Measurements from ENCODE around the gene RASSF3.

RASSF3 gene

DNA sequence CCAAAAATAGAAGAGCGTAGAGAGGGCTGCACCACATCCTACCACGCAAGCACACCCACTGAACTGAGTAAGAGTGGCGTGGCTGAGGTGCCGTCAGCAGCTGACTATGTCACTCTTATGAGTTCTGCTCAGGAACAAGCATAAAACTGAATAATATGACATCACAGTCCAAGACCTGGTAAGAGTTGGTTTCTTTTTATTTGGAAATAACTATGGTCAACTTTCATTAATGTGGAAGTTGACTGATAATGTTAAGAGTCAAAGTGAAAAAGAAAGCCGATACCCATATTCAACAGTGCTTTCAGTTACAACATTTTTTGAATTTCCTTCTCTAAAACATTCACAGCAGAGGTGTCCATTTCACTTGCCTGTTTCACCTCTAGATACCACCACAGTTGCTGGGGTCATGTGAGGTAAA is 104.3 kb downstream of the RASSF3 start:
- H3K4me3 ChIP-seq (ENCODE audit: low read depth, low read length), result no peak overlapping the region
- no peak for DNase-seq (ENCODE audit: low read depth, low spot score)
- no peak for TF ChIP-seq CTCF (IDR thresholded peaks at IDR 0.05; ENCODE audit: low read depth, low read length)
- in situ Hi-C loops (cut with HindIII; ENCODE audit: low sequenced_read_pairs), result no loop called here

GRCh38 chr12:64716371-64716770 is 106.1 kb downstream of the RASSF3 start:
- in situ Hi-C loops (cut with HindIII; ENCODE audit: low sequenced_read_pairs), result no loop called here
- DNase-seq (ENCODE audit: low read depth, low spot score), result no peak
- TF ChIP-seq CTCF (IDR thresholded peaks at IDR 0.05; ENCODE audit: low read depth, low read length), result no peak
- no peak overlapping the region for H3K4me3 ChIP-seq (ENCODE audit: low read depth, low read length)

GRCh38 chr12:64716839-64717455 is 106.7 kb downstream of the RASSF3 start:
- TF ChIP-seq CTCF (IDR thresholded peaks at IDR 0.05; ENCODE audit: low read depth, low read length), result no peak
- in situ Hi-C loops (cut with HindIII; ENCODE audit: low sequenced_read_pairs), result no loop called here
- H3K4me3 ChIP-seq (ENCODE audit: low read depth, low read length), result no peak overlapping the region
- DNase-seq (ENCODE audit: low read depth, low spot score), result peak; percentile 56

- DNase-seq (ENCODE audit: low read depth, low spot score), result no peak
- no peak overlapping the region for H3K4me3 ChIP-seq (ENCODE audit: low read depth, low read length)
- in situ Hi-C loops (cut with HindIII; ENCODE audit: low sequenced_read_pairs), result no loop called here
- no peak for TF ChIP-seq CTCF (IDR thresholded peaks at IDR 0.05; ENCODE audit: low read depth, low read length)
Observed at GRCh38 chr12:64718649-64719048, 108.4 kb downstream of the RASSF3 start.

- TF ChIP-seq CTCF (IDR thresholded peaks at IDR 0.05; ENCODE audit: low read depth, low read length), result no peak
- in situ Hi-C loops (cut with HindIII; ENCODE audit: low sequenced_read_pairs), result no loop called here
- H3K4me3 ChIP-seq (ENCODE audit: low read depth, low read length), result no peak overlapping the region
- no peak for DNase-seq (ENCODE audit: low read depth, low spot score)
Observed at GRCh38 chr12:64720884-64721283, 110.6 kb downstream of the RASSF3 start.

DNA sequence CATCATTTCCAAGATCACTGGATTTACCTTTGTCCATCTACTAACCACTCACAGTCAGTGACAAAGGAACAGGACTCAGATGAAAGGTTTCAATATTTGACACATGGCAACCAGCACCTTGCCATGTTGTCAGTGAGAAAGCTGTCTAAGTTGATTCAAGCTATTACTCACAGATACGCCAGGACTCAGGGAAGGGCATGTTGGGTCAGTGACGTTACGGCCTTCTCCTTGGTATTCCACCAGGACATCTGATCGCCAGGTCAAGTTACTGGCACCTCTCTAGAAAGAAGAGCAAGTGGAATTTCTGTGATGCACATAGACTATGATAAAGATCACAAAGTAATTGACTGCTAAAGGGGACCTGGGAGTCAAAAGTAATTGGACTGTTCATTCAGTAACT is 112.5 kb downstream of the RASSF3 start:
- no peak for DNase-seq (ENCODE audit: low read depth, low spot score)
- TF ChIP-seq CTCF (IDR thresholded peaks at IDR 0.05; ENCODE audit: low read depth, low read length), result no peak
- no peak overlapping the region for H3K4me3 ChIP-seq (ENCODE audit: low read depth, low read length)
- in situ Hi-C loops (cut with HindIII; ENCODE audit: low sequenced_read_pairs), result no loop called here

DNA sequence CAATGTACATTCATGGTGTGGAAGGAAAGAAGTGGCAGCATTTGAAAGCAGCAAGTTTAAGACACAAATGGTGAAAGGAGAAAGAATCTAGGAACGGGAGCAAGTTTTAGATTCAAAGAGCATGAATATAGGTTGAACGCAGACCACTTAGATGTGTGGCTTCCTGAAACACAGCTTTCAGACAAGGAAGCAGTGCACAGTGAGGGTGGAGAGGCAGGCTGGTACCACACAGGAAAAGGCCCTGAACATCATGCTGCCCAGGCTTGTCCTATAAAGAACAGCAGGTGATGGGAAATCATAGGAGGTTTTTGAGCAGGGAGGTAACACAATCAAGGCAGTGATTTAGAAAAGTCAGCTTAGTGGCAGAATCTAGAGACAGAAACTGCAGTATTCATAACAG is 113.3 kb downstream of the RASSF3 start:
- no peak overlapping the region for H3K4me3 ChIP-seq (ENCODE audit: low read depth, low read length)
- in situ Hi-C loops (cut with HindIII; ENCODE audit: low sequenced_read_pairs), result no loop called here
- TF ChIP-seq CTCF (IDR thresholded peaks at IDR 0.05; ENCODE audit: low read depth, low read length), result no peak
- no peak for DNase-seq (ENCODE audit: low read depth, low spot score)
